ENCODE measurements around the gene ACOX3.

GRCh38 chr4:8348071-8348470, 92.5 kb downstream of the ACOX3 start:
- no peak for TF ChIP-seq ZNF23 (tag by site-specific recombination; IDR thresholded peaks at IDR 0.05; ENCODE audit: borderline replicate concordance)
- TF ChIP-seq ZNF585B (tag by site-specific recombination; IDR thresholded peaks at IDR 0.05), result no peak
- no peak for TF ChIP-seq CTCF (tag by site-specific recombination; IDR thresholded peaks at IDR 0.05)
- TF ChIP-seq ZNF148 (tag by site-specific recombination; IDR thresholded peaks at IDR 0.05; ENCODE audit: borderline replicate concordance), result no peak
- TF ChIP-seq ZXDB (tag by site-specific recombination; IDR thresholded peaks at IDR 0.05), result no peak
- no peak for TF ChIP-seq ZNF335 (tag by site-specific recombination; conservative IDR thresholded peaks at IDR 0.05)
